ENCODE data around the gene KANSL1. TPM values are rescaled to one million over a fixed set of nuclear protein-coding genes. Genes with fewer than 3 reads are reported as not detected.

The KANSL1 gene
- total and polyA plus RNA-seq, 4 donors = 16.2 to 189 (median 47.4) TPM

GRCh38 chr17:46176975-46177374 is 16.3 kb downstream of the KANSL1 start:
- no peaks in the 10 kb centered on the region for H3K9me3 ChIP-seq (ENCODE audit: control insufficient read depth in 4 of 4, insufficient read depth in 3 of 4, low read length in 3 of 4)
- H3K27me3 ChIP-seq (ENCODE audit: control insufficient read depth in 3 of 3, insufficient read depth in 3 of 3, low read length in 2 of 3) = no peaks in the 10 kb centered on the region
- peaks cover 0 to 42% (median 6%) of the 10 kb centered on the region in 5 donors for H3K4me1 ChIP-seq (ENCODE audit: control insufficient read depth in 5 of 5, insufficient read depth in 5 of 5, low read length in 5 of 5)
- WGBS, 2 donors = 61 to 71% methylated on average over 3 of the region's 3 CpGs
- H3K36me3 ChIP-seq (ENCODE audit: control insufficient read depth in 4 of 4, insufficient read depth in 4 of 4, low read length in 4 of 4) = peaks cover 0 to under 1% (median 0%) of the 10 kb centered on the region in 4 donors
- no peak overlapping the region for H3K4me3 ChIP-seq
- no peak overlapping the region for H3K27ac ChIP-seq (ENCODE audit: low read depth in 1 of 2, low read length in 1 of 2)
- no peak for ATAC-seq (ENCODE audit: insufficient read depth, low FRiP score)
- no peak for TF ChIP-seq CTCF (IDR thresholded peaks at IDR 0.05; ENCODE audit: control extremely low read depth, extremely low read depth)
- DNase-seq = no peak
- H3K9ac ChIP-seq (ENCODE audit: insufficient read depth in 1 of 2, low read length in 2 of 2) = no peak overlapping the region

GRCh38 chr17:46175891-46176290 is 17.3 kb downstream of the KANSL1 start:
- Histone ChIP-seq H3K4me3 (no peak overlapping the region), H3K36me3 (ENCODE audit: control insufficient read depth in 4 of 4, insufficient read depth in 4 of 4, low read length in 4 of 4) (peaks cover 8 to 10% (median 9%) of the 10 kb centered on the region in 4 donors), H3K27ac (ENCODE audit: low read depth in 1 of 2, low read length in 1 of 2) (peak overlapping the region in 1 of 2 donors; percentile 17), H3K4me1 (ENCODE audit: control insufficient read depth in 5 of 5, insufficient read depth in 5 of 5, low read length in 5 of 5) (peaks cover 0 to 45% (median 7%) of the 10 kb centered on the region in 5 donors), H3K27me3 (ENCODE audit: control insufficient read depth in 3 of 3, insufficient read depth in 3 of 3, low read length in 2 of 3) (no peaks in the 10 kb centered on the region), H3K9ac (ENCODE audit: insufficient read depth in 1 of 2, low read length in 2 of 2) (no peak overlapping the region), H3K9me3 (ENCODE audit: control insufficient read depth in 4 of 4, insufficient read depth in 3 of 4, low read length in 3 of 4) (no peaks in the 10 kb centered on the region)
- 47 to 63% methylated on average over 1 of the region's 1 CpG for WGBS, 2 donors
- no peak for DNase-seq
- ATAC-seq (ENCODE audit: insufficient read depth, low FRiP score) = no peak
- TF ChIP-seq CTCF (IDR thresholded peaks at IDR 0.05; ENCODE audit: control extremely low read depth, extremely low read depth) = no peak

DNA sequence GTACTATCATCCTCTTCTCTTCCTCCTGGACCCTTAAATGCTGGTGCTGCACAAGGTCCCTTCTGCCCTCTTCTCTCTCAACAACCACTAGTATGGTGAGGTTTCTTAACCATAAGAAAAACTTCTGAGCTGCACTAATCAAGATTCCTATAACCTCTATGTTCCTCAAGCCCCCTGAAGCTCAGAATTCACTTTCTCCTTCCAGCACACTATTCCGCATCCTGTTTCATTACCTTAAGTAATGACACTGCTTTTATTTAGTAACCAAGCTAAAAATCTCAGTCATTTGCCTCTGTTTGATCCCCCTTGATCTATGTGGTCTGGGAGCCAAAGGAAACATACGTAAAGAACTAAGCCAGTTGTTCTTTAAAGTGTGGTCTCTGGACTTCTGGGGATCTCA is 20.1 kb downstream of the KANSL1 start:
- Histone ChIP-seq H3K9ac (ENCODE audit: insufficient read depth in 1 of 2, low read length in 2 of 2) (no peak overlapping the region), H3K4me3 (no peak overlapping the region), H3K4me1 (ENCODE audit: control insufficient read depth in 5 of 5, insufficient read depth in 5 of 5, low read length in 5 of 5) (peaks cover 0 to 37% (median 6%) of the 10 kb centered on the region in 5 donors), H3K27me3 (ENCODE audit: control insufficient read depth in 3 of 3, insufficient read depth in 3 of 3, low read length in 2 of 3) (no peaks in the 10 kb centered on the region), H3K36me3 (ENCODE audit: control insufficient read depth in 4 of 4, insufficient read depth in 4 of 4, low read length in 4 of 4) (peaks cover 17 to 22% (median 20%) of the 10 kb centered on the region in 4 donors), H3K27ac (ENCODE audit: low read depth in 1 of 2, low read length in 1 of 2) (no peak overlapping the region), H3K9me3 (ENCODE audit: control insufficient read depth in 4 of 4, insufficient read depth in 3 of 4, low read length in 3 of 4) (no peaks in the 10 kb centered on the region)
- WGBS, 2 donors = 87 to 94% methylated on average over 2 of the region's 2 CpGs
- ATAC-seq (ENCODE audit: insufficient read depth, low FRiP score) = no peak
- DNase-seq = no peak
- TF ChIP-seq CTCF (IDR thresholded peaks at IDR 0.05; ENCODE audit: control extremely low read depth, extremely low read depth) = no peak

DNA sequence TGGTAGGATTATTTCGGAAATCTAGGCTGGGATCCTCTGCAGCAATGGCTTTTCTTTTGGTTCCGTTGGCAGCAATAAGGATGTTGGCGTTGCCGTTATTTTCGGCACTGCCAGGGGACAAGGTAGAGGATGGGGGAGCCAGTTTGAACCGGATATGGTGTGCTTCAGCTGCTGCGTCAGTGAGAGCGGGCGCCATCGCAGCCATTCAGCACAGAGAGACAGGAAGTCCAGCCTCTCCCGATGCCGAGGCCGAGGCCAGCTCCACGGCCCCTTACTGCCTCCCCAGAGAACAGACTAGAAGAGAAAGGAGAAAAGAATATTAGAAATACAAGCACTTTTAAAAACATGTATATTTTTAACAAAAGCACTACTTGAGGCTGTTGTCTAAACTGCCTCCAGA is 21.3 kb downstream of the KANSL1 start:
- ATAC-seq (ENCODE audit: insufficient read depth, low FRiP score) (no peak), DNase-seq (no peak)
- no peaks in the 10 kb centered on the region for H3K9me3 ChIP-seq (ENCODE audit: control insufficient read depth in 4 of 4, insufficient read depth in 3 of 4, low read length in 3 of 4)
- H3K4me3 ChIP-seq = no peak overlapping the region
- no peak overlapping the region for H3K27ac ChIP-seq (ENCODE audit: low read depth in 1 of 2, low read length in 1 of 2)
- H3K27me3 ChIP-seq (ENCODE audit: control insufficient read depth in 3 of 3, insufficient read depth in 3 of 3, low read length in 2 of 3) = no peaks in the 10 kb centered on the region
- TF ChIP-seq CTCF (IDR thresholded peaks at IDR 0.05; ENCODE audit: control extremely low read depth, extremely low read depth) = no peak
- H3K9ac ChIP-seq (ENCODE audit: insufficient read depth in 1 of 2, low read length in 2 of 2) = no peak overlapping the region
- H3K4me1 ChIP-seq (ENCODE audit: control insufficient read depth in 5 of 5, insufficient read depth in 5 of 5, low read length in 5 of 5) = peaks cover 0 to 41% (median 10%) of the 10 kb centered on the region in 5 donors
- WGBS, 2 donors = 92 to 93% methylated on average over 14 of the region's 14 CpGs
- peaks cover 17 to 22% (median 20%) of the 10 kb centered on the region in 4 donors for H3K36me3 ChIP-seq (ENCODE audit: control insufficient read depth in 4 of 4, insufficient read depth in 4 of 4, low read length in 4 of 4)
